Iris pigment epithelial cell (primary cell): ENCODE data around the gene AK8.

Experiments used
- DNase-seq: peaks from one replicate; pipeline ENCODE4 v3.0.0-alpha.2; 2011; ENCODE audit warnings: low read depth

The AK8 gene, protein sequence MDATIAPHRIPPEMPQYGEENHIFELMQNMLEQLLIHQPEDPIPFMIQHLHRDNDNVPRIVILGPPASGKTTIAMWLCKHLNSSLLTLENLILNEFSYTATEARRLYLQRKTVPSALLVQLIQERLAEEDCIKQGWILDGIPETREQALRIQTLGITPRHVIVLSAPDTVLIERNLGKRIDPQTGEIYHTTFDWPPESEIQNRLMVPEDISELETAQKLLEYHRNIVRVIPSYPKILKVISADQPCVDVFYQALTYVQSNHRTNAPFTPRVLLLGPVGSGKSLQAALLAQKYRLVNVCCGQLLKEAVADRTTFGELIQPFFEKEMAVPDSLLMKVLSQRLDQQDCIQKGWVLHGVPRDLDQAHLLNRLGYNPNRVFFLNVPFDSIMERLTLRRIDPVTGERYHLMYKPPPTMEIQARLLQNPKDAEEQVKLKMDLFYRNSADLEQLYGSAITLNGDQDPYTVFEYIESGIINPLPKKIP

DNA sequence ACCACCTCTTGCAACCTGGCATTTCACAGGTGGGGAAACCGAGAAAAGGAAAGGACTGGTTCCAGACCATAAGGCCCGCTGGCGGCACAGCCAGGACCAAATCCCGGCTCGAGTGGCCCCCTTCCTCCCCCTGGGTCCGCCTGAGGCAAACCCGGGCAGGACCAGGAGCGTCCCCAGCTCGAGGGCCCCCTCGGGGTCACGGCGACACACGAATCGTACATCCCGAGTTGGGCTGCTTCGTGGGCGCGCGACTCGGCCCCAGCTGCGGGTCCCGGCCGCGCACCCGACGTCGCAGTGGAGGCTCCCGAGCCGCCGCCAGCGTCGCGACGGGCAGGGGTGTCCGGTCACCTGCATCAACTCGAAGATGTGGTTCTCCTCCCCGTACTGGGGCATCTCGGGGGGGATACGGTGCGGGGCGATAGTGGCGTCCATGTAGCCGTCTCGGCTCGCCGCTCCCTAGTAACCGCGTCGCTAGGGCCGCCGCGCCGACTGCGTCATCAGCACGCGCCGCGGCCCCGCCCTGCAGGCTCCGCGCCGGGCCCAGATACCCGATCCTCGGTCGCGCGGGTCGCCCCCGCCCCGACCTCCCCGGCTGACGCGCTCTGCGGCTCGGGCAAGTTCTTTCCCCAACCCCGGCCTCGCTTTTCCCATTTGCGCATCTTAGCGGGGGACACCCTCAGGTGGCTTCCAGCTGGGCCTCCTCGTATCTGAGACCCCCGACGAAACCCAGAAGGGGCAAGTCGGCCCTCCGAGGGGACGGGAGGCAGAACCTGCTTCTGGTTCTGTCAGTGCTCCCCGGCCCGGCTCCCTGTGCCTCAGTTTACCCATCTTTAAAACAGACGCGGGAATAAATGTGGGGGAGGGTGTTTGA, at the start of gene AK8:
TSS of gene AK8 (minus strand) at position 461 of the 871 bp plus-strand sequence. CDS start at position 432, 29 bp downstream.
- peak; percentile 69 for DNase-seq

DNA sequence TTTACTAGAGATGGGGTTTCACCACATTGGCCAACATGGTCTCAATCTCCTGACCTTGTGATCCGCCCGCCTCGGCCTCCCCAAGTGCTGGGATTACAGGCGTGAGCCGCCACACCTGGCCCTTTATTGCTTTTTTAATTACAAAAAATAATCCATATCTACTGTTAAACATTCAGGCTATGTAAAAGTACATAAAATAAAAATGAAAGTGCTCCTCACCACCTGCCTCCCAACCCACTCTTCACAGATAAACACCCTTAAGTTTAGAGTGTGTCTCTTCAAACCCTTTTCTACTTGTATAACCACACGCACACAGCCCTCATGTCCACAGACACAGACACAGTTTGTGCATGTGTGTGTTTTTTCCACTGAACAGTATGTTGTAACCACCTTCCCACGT, 49.6 kb upstream of the AK8 start:
- DNase-seq, result no peak

DNA sequence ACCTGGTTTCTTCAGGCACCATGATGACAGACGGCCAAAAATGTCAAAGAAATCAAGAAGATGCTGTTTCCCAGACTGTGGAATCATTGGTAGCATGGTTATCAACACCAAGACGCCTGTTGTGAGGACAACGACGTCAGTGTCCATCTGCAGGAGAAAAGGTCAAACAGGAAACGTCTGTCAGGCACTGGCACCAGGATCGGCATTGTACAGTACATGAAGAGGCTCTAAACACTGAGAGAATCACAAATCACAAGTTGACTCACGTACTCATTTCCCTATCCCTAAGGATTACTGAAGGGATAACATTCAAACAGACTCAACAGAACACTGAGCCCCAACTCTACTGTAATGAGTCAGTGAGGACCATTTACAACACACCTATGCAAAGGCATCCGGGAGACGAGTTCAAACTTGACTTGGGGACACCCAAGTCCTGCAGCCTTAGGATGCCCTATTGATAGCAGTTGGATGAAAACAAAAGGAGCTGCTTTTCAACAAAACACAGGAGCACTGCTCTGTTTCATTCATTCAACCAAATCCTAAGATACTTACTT, 45.3 kb upstream of the AK8 start:
- DNase-seq, result no peak

DNA sequence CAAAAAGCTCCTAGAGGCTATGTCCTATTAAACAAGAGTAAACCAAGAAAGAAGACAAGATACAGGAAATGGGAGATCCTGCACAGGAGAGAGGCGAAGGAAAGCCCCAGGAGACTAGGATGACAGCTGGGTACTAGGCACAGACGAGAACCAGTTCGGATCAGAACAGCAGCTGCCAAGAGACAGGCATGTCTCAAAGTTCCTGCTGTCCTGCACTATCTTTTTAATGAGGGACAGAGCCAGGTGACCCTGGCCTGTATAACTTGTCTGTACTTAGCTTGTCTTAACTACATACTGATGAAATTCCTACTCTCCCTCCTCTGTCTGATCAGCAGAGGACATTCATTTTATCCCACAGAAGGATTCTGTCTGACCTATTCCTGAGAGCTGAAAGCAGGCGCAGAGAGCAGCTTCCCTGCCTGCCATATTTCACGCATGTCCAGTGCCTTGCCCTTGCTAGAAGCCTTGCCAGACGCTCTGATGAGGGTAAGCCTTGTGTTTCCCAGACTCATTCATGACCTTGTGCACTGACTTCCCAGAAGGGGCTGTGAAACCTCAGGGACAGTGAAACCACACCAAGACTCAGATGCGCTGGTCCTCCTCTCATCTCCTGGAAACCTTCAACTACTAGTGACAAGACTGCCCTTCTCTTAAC, 41.7 kb upstream of the AK8 start:
- no peak for DNase-seq

DNA sequence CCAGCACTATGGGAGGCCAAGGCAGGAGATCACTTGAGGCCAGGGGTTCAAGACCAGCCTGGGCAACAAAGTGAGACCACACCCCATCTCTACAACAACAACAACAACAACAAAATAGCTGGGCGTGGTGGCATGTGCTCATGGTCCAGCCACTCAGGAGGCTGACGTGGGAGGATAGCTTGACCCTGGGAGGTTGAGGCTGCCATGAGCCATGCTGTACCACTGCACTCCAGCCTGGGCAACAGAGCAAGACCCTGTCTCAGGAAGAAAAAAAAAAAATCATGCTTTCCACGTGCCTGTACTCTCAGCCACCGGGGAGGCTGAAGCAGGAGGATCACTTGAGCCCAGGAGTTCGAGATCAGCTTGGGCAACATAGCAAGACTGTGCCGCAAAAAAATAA, 36.8 kb upstream of the AK8 start:
- no peak for DNase-seq

DNA sequence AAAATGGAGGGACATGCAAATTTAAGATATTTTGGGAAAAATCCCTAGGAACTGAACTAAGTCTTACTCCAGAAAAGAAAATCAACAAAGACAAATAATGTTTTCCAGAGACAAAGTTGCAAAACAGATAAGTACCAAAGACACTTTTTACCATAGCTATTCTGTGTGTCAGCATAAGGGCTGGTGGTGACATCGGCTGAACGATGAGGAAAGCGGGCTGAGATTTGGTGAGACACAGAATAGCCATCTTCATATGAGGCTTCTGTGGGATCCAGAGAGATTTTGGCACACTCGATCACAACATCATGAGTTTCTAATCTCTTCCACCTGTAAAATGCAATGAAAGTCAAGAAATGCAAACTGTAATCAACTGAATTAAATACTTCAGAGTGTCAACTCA, 34.0 kb upstream of the AK8 start:
- DNase-seq, result no peak

DNA sequence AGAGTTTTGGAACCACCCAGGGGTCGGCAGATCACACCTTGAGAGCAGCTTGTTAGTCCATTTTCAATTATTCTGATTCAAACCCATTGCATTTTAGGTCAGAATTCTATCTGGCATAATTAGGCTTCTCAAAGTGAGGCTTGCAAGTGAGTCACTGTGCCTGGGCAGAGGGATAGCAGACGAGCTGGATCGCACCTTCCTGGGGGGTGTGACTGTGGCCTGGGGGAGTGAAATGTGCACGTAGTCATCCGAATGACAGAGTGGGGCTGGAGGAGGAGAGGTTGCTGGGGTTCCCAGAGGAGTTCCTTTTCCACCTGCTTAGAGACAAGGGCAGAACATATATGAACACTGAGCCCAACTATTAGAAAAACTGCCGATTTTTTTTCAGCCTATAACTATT, 32.3 kb upstream of the AK8 start:
- DNase-seq, result no peak

DNA sequence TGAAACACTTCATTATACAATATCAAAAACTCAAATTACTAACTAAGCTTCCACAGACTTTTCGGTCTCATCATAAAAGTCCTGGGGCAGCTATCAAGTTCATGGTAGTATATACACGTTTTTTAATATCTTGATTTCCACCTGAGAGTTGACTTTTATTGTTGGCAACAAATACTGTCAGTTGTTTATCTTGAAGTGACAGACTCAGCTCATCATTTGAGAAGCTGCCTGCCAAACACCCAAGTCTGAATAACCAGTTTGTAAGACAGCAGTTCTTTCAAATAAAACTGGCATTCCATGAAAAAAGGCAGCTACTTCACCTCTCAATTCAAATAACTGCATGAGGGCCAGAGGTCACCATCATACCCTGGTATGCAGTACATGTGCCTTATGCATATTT, 31.2 kb upstream of the AK8 start:
- no peak for DNase-seq

DNA sequence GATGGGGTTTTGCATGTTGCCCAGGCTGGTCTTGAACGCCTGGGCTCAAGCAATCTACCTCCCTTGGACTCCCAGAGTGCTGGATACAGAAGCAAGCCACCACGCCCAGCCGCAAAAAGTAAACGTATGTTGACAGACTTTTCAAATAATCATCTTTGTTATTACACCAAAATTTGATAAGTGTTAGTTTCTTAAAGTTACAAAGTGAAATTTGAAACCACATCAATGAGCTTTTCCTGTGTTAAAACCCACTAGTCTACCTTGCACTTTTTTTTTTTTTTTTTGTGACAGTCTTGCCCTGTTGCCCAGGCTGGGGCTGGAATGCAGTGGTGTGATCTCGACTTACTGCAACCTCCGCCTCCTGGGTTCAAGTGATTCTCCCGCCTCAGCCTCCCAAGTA, 30.6 kb upstream of the AK8 start:
- no peak for DNase-seq

DNA sequence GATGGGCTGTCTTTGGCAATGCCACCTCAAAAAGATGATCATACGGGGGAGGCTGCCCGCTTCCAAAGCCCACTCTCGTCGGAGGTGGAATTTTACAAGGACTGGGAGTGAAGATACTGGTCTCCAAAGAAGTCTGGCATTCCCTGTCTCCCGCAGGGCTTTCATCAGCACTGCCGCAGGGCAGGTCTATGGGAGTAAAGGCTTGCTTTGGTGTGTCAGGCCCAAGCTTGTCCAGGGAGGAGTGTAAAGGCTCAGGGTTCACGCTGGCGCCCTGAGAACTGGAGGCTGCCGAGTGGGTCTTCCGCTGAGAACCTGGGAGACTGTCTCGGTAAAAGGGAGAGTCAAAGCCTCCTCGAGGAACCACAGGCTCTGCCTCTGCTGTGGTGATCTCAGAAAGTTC, 27.6 kb upstream of the AK8 start:
- DNase-seq, result no peak

DNA sequence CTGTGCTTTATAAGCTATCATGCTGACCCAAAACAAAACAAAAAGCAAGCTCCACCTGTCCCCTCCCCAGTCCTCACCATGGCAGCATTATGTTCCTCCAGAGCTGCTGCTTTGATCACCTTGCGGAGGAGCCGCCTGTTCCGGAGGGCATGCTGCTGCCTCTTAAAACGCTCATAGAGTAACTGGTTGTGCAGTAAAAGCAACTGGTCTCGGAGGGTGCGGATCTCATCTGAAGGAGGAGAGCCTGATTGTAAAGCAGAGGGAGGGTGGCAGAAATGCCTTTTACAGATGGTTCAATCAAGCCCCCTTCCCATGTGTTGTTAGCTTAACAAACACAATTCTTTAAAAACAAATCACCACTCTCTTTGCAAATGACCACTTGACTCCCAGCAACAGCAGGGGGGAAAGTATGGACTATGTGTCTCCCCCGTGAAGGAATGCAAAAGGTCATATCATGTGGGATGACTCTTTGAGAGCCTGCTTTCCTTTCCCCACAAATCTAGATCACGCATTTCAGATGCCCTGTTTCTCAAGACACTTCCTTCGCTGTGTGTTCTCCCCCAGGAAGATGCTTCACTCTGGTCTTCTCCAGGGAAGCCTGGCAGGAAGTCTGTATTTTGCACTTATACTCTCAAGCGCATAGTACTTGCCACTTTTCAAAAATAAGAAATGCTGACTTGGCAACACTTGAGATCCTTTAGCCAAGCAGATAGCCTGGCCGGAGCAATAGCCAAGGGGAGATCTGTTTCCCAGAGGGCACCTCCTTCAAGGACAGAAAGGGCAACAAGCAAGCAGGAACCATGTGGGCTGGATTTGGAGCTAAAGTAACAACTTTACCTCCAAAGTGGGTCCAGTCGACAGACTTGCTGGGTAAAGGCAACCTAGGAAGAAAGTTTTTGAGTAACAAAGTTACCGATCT, 25.7 kb upstream of the AK8 start:
- DNase-seq, result no peak

DNA sequence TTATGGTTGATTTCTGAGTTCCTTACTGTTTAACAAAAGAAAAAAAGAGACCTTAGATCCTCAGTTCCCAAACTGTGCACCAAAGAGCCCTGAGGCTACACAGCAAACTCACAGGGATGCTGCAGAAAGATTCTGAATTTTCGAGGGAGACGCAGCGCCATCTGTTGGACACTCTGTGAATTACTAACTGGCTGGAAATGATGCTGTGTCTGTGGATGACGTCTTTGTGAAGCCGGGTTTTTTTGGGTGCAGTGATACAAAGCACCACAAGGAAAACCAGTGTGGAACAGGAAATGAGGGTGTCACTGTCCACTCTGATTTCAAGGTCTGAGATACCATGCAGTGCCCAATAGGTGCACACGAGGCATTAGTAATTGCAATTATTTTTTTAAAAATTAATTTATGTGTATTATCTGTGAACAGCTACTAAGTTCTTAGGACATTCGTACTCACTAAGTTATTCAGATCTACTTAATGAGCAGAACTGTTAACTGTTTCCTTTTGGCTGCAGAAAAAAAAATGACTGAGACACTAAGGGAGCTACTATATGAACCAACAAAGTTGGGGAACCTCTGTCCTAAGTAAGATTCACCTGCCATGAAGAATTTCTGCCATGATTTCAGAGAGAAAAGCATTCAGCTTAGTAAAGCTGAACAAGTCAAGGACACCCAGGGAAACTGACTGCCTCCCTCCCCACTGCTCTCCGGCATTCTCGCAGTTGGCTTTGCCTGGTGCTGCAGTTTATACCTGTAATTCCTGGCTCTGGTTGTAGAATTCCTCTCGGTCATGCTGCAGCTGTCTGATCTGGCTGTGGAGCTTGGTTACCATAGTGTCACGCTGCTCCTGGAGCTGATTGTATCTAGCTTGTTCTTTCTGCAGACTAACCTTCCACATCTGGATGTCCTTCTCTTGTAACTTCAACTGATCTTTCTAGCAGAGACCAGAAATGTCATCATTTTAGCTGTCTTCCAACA, 24.1 kb upstream of the AK8 start:
- peak; percentile 77 for DNase-seq

DNA sequence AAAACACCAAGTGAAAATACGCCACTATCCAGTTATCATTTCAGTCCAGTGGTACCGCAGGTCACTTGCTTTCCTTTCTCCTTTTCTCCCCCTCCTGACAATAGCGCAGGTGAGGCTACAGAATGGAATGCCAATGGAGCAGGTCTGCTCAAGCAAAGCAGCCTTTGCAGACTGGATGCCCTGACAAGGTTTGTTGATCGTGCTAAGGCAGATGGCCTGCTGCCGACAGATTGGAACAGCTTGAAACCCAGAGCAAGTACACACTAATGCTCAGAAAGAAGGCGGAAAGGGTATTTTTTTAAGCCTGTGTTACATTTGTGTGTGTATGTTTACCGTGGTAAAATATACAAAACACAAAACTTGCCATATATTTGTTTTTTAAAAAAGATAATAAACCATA, 20.0 kb upstream of the AK8 start:
- no peak for DNase-seq

DNA sequence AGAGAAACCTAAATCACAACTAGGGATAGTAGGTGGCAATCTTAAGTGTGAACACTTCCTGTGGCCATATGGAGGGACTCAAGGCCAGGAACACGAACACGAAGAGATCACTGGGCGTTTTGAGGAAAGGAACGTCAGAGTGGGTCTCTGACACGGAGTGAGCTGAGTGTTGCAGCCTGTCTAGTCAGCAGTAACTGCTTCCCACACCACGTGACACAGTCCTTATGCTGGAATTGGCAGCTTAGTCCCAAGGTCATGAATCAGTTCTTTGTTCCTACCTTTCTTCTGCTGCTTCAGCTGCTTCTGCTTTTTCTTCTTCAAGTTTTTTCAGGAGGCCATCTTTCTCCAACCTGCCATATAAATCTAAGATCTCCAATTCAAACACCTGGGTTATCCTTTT, 18.8 kb upstream of the AK8 start:
- DNase-seq, result no peak

DNA sequence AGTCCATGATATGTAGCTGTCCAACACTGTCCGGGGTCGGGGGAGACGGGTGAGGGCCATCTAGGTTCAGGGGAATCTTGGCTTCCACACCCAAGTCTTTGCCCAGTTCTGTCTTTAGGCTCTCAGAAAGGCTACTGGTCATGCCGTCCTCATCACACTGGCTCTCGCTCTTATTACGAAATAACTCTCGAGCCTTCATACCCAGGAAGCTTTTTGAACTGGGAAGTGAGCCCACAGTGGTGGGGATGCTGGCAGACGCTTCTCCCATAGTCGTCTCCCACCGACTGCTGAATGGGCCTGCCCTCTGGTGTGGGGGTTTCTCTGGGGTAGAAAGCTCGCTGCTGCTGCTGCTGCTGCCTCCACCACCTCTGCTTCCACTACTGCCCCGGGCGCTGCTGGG, 18.2 kb upstream of the AK8 start:
- no peak for DNase-seq

DNA sequence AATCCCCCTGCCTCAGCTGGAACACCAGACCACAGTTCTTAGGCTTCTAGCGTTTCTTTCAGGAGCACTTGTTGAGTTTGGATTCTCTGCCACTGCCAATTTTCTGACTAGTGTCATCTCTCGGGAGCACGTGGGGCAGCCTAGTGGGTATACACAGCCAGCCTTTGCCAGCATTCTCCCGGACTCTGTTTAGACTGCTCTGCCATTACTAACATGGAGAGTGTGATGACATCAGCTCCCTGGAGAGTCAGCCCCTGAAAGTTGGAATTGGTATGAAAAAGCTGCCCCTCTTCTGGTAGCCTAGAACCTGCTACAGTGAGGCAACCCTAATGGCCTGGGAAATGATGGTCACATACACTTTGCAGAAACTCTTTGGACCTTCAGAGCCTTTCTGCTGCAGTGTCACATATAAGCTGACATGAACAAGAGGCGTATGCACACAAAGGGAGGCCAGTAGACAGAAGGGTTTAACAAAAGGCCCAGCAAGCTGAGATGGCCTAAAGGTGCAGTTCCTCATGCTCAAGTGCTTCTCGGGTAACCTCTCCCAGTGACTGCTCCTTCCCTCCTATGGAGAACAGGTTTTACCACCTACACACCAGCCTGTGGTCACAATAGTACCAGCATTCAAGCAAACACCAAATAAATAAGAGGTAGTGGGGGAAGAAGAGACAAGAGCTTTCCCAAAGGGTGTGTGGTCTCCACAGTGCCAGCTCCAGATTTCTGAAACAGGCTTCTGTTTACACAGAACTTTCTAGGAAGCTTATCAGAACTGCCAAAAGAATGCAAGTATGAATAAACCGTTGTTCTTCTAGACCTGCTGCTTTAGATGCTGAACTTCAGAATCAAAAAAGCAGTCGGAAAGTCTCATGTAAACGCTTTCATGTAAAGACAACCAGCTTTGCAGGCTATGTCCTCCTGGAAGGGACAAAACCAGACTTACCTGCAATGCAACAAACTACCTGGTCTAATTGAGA, 17.1 kb upstream of the AK8 start:
- DNase-seq, result no peak

DNA sequence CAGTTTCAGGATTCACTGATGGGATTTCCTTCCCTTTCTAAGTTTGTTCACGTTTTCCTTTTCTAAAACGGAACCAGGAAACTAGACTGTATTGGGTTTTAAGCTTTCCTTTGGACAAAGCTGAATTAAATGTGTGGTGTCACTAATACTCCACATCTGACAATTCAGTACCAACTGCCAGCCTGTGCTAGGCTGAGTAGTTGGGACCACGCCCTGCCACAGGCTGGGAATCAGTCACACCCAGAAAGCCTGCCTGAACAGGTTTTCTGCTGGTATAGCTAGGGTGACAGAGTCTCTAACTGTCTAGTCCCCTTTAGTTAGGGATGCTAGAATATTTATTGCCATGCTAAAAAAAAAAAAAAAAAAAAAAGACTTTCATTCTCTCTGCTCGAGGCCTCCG, 16.3 kb upstream of the AK8 start:
- DNase-seq, result no peak

DNA sequence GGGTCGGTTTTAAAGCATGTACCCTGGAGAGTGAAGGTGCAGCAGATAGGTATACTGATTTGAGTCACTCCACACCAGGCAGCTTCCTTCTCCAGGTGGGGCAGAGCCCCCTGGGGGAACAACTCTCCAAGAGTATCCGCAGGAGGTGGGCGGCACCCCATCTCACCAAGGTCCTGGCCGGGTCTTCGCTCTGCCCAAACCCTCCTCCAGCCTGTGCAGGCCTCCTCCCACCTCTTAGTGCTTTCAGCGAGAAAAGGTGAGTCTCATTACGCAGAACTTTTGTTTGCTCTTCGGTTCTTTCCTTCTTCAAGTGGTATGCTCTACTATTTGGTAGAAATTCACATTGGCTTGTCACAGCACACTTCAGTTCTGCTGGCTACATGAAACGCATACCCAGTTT, 14.3 kb upstream of the AK8 start:
- DNase-seq, result no peak

DNA sequence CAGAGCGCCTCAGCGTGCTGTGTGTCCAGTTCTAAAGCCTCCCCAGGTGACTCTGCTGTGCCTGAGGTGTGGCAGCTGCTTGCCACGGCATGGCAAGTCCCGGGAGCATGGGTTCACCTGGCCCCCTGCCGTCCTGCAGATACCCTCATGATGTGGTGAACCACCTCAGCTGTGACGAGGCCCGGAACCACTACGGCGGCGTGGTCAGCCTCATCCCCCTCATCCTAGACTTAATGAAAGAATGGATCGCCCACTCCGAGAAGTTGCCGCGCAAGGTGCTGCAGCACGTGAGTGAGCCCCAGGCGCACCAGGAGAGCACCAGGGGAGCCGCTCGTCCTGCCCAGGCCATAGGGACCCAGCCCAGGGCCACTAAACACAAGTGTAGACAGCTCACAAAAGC, 10.1 kb upstream of the AK8 start:
- DNase-seq, result no peak
